GM21528 (cell line): ENCODE data around the gene C3orf22.

Source experiments
- ATAC-seq: cut with Tn5 transposase; IDR thresholded peaks from one replicate; pipeline ENCODE4 v1.9.1; 2021; ENCODE audit warnings: mild to moderate bottlenecking, moderate library complexity; ENCODE audit not compliant: unreplicated experiment, low FRiP score

The C3orf22 gene

GRCh38 chr3:126516152-126516935 lies 42.4 kb downstream of the C3orf22 start:
- ATAC-seq, result no peak

GRCh38 chr3:126515066-126515706 lies 43.5 kb downstream of the C3orf22 start:
- no peak for ATAC-seq

GRCh38 chr3:126514161-126514560 lies 44.6 kb downstream of the C3orf22 start:
- no peak for ATAC-seq

GRCh38 chr3:126512916-126513650 lies 45.6 kb downstream of the C3orf22 start:
- ATAC-seq, result no peak

GRCh38 chr3:126512026-126512425 lies 46.7 kb downstream of the C3orf22 start:
- ATAC-seq, result no peak

GRCh38 chr3:126511291-126511690 lies 47.4 kb downstream of the C3orf22 start:
- no peak for ATAC-seq

- no peak for ATAC-seq
Measured at GRCh38 chr3:126510308-126510910, 48.3 kb downstream of the C3orf22 start.

- ATAC-seq, result no peak
Measured at GRCh38 chr3:126509597-126510307, 49.0 kb downstream of the C3orf22 start.

GRCh38 chr3:126508564-126508964 lies 50.2 kb downstream of the C3orf22 start:
- no peak for ATAC-seq

GRCh38 chr3:126507886-126508285 lies 50.8 kb downstream of the C3orf22 start:
- no peak for ATAC-seq

GRCh38 chr3:126503701-126504100 lies 55.0 kb downstream of the C3orf22 start:
- no peak for ATAC-seq

GRCh38 chr3:126502656-126503055 lies 56.1 kb downstream of the C3orf22 start:
- no peak for ATAC-seq

- ATAC-seq, result no peak
Measured at GRCh38 chr3:126501736-126502135, 57.0 kb downstream of the C3orf22 start.

- no peak for ATAC-seq
Measured at GRCh38 chr3:126501054-126501453, 57.7 kb downstream of the C3orf22 start.

GRCh38 chr3:126500016-126500415 lies 58.7 kb downstream of the C3orf22 start:
- no peak for ATAC-seq
